Neuronal stem cell (in vitro differentiated cells): ENCODE results near the gene NTF4.
"Not testable (repeated sequence)": the region's sequence is repeated elsewhere in the genome, so short reads cannot be mapped to it uniquely, and the experiment has no call there.

ENCODE experiments used
- DNase-seq: peaks from one replicate; pipeline ENCODE4 v3.0.0-alpha.2; 2013; ENCODE audit warnings: low spot score
- H2AFZ ChIP-seq: one replicate; pipeline ENCODE4 v1.6.1; 2013; ENCODE audit warnings: mild to moderate bottlenecking, low read length, inconsistent platforms
- H2AK5ac ChIP-seq: 2 replicates; pipeline ENCODE4 v1.6.1; 2013; ENCODE audit warnings: low read depth, mild to moderate bottlenecking, inconsistent platforms, low read length, moderate library complexity, mixed read lengths
- H2BK120ac ChIP-seq: 2 replicates; pipeline ENCODE4 v1.6.1; 2013; ENCODE audit warnings: low read depth, mild to moderate bottlenecking, inconsistent platforms, low read length, moderate library complexity, mixed read lengths
- H2BK12ac ChIP-seq: one replicate; pipeline ENCODE4 v1.6.1; 2013; ENCODE audit warnings: low read length, inconsistent platforms
- H2BK15ac ChIP-seq: 2 replicates; pipeline ENCODE4 v1.6.1; 2013; ENCODE audit warnings: mild to moderate bottlenecking, low read length, inconsistent platforms, mixed read lengths
- H2BK5ac ChIP-seq: one replicate; pipeline ENCODE4 v1.6.1; 2013; ENCODE audit warnings: inconsistent platforms, mild to moderate bottlenecking, low read length, moderate library complexity
- H3K14ac ChIP-seq: one replicate; pipeline ENCODE4 v1.6.1; 2013; ENCODE audit warnings: low read length, inconsistent platforms
- H3K18ac ChIP-seq: 2 replicates; pipeline ENCODE4 v1.6.1; 2013; ENCODE audit warnings: low read length, inconsistent platforms
- H3K23ac ChIP-seq: 2 replicates; pipeline ENCODE4 v1.6.1; 2013; ENCODE audit warnings: low read depth, mild to moderate bottlenecking, mixed read lengths, low read length, inconsistent platforms; ENCODE audit not compliant: poor library complexity
- H3K27ac ChIP-seq: replicated peaks from 3 replicates; pipeline ENCODE4 v1.5.1; 2013; ENCODE audit warnings: low read length, inconsistent platforms
- H3K27me3 ChIP-seq, 3 experiments: 2 replicates each; pipeline ENCODE4 v1.6.1; 2013; ENCODE audit warnings: low read length in 3 of 3, mild to moderate bottlenecking in 2 of 3, inconsistent platforms in 1 of 3, low read depth in 1 of 3, mixed read lengths in 1 of 3, moderate library complexity in 1 of 3; ENCODE audit not compliant: control insufficient read depth in 3 of 3, insufficient read depth in 3 of 3
- H3K36me3 ChIP-seq, 2 donors: replicated peaks in 1 of 2; 2 replicates each; pipeline ENCODE4 v1.6.1; 2013; ENCODE audit warnings: low read length in 2 of 2; ENCODE audit not compliant: control insufficient read depth in 2 of 2, insufficient read depth in 2 of 2
- H3K4ac ChIP-seq: 2 replicates; pipeline ENCODE4 v1.6.1; 2013; ENCODE audit warnings: inconsistent platforms, mild to moderate bottlenecking, low read length, moderate library complexity
- H3K4me1 ChIP-seq, 2 donors: 1 replicate in 1 of 2; 2 replicates in 1 of 2; pipeline ENCODE4 v1.6.1; 2013; ENCODE audit warnings: low read length in 2 of 2, low read depth in 1 of 2; ENCODE audit not compliant: control insufficient read depth in 2 of 2, insufficient read depth in 1 of 2
- H3K4me2 ChIP-seq: one replicate; pipeline ENCODE4 v1.6.1; 2013; ENCODE audit warnings: mild to moderate bottlenecking, low read length, inconsistent platforms; ENCODE audit not compliant: insufficient read depth, poor library complexity, severe bottlenecking
- H3K4me3 ChIP-seq, 2 donors: 2 replicates each; pipeline ENCODE4 v1.5.1; 2013; ENCODE audit warnings: low read length in 2 of 2, mild to moderate bottlenecking in 2 of 2, inconsistent platforms in 1 of 2, moderate library complexity in 1 of 2
- H3K79me1 ChIP-seq: one replicate; pipeline ENCODE4 v1.6.1; 2013; ENCODE audit warnings: low read depth, mild to moderate bottlenecking, inconsistent platforms, low read length, moderate library complexity
- H3K9ac ChIP-seq: one replicate; pipeline ENCODE4 v1.6.1; 2013; ENCODE audit warnings: mild to moderate bottlenecking, low read depth, low read length, inconsistent platforms; ENCODE audit not compliant: poor library complexity
- H3K9me3 ChIP-seq, 2 donors: replicated peaks in 1 of 2; 2 replicates each; pipeline versions ENCODE3 to v1.6.1; 2013; ENCODE audit warnings: low read length in 2 of 2, mild to moderate bottlenecking in 2 of 2, inconsistent platforms in 1 of 2, low read depth in 1 of 2, mixed read lengths in 1 of 2, moderate library complexity in 1 of 2; ENCODE audit not compliant: control insufficient read depth in 2 of 2, insufficient read depth in 1 of 2
- H4K8ac ChIP-seq: one replicate; pipeline ENCODE4 v1.6.1; 2013; ENCODE audit warnings: low read depth, mild to moderate bottlenecking, inconsistent platforms, low read length, moderate library complexity
- H4K91ac ChIP-seq: one replicate; pipeline ENCODE4 v1.6.1; 2013; ENCODE audit warnings: low read length, low read depth, mild to moderate bottlenecking, inconsistent platforms; ENCODE audit not compliant: poor library complexity
- WGBS, 2 donors: extraction: QIAGEN DNeasy Blood & Tissue Kit; methylation state at CpG; one replicate each; pipeline ENCODE4 v1.1.7; 2013; ENCODE audit warnings: missing lambda C conversion rate in 2 of 2, mixed read lengths in 1 of 2; ENCODE audit not compliant: insufficient read length in 2 of 2, insufficient replicate concordance in 1 of 2; ENCODE audit errors: extremely low coverage in 2 of 2; 5-methylcytosine and 5-hydroxymethylcytosine counted together

The NTF4 gene

DNA sequence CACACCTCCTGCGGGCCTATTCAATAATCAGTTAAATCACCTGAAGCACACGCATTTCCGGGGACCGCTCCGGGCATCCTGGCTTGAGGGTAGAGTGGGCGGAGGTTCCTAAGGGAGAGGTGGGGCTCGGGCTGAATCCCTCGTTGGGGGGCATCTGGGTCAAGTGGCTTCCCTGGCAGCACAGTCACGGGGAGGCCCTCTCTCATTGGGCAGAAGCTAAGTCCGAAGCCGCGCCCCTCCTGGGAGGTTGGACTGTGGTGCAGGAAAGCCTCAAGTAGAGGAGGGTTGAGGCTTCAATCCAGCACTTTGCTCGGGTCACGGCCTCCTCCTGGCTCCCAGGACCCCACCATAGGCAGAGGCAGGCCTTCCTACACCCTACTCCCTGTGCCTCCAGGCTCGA lies 21.1 kb downstream of the NTF4 start, which contains the start of gene CGB5:
Gene CGB5, plus strand, starts transcription at position 301 of the 400 bp plus-strand sequence. CDS start 362 bp downstream, outside the sequence.
- not testable (repeated sequence) for H2BK120ac ChIP-seq, H3K27ac ChIP-seq, H3K9me3 ChIP-seq, H3K27me3 ChIP-seq, H3K4me2 ChIP-seq, H3K79me1 ChIP-seq, H3K4ac ChIP-seq, H3K14ac ChIP-seq, H4K91ac ChIP-seq, H2AFZ ChIP-seq, H3K4me1 ChIP-seq, H3K23ac ChIP-seq, H2AK5ac ChIP-seq, H3K9ac ChIP-seq, H3K36me3 ChIP-seq, H3K18ac ChIP-seq, H2BK12ac ChIP-seq, H4K8ac ChIP-seq, DNase-seq, H3K4me3 ChIP-seq, H2BK15ac ChIP-seq, H2BK5ac ChIP-seq
- WGBS, 2 donors = no CpG with 5 or more reads among the region's 15 CpGs

DNA sequence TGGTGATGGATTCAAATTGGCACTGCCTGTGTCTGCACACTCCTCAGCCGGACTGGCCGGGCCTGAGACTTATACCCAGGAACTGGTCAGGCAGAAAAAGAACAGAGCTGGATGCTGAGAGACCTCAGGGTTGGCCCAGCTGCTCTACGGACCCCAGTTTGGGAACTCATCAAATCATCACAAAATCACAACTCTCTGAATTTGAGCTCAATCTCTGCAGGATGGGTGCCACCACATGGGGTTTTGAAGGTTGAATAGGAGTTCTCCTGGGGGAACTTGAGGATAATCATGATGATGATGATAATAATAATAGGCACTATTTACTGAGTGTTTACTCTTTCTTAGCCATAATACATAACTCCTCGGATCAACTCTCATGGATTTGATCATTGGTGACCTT lies 22.0 kb downstream of the NTF4 start:
- not testable (repeated sequence) for H3K79me1 ChIP-seq, H3K36me3 ChIP-seq, H3K27ac ChIP-seq, H3K18ac ChIP-seq, H3K27me3 ChIP-seq, DNase-seq, H2BK5ac ChIP-seq, H2AFZ ChIP-seq, H3K9me3 ChIP-seq, H2BK15ac ChIP-seq, H3K23ac ChIP-seq, H3K14ac ChIP-seq, H2BK12ac ChIP-seq, H2BK120ac ChIP-seq, H3K4me1 ChIP-seq, H3K4me2 ChIP-seq, H4K8ac ChIP-seq, H3K4ac ChIP-seq, H2AK5ac ChIP-seq, H3K9ac ChIP-seq, H3K4me3 ChIP-seq, H4K91ac ChIP-seq
- WGBS, 2 donors = no CpG with 5 or more reads among the region's 4 CpGs

DNA sequence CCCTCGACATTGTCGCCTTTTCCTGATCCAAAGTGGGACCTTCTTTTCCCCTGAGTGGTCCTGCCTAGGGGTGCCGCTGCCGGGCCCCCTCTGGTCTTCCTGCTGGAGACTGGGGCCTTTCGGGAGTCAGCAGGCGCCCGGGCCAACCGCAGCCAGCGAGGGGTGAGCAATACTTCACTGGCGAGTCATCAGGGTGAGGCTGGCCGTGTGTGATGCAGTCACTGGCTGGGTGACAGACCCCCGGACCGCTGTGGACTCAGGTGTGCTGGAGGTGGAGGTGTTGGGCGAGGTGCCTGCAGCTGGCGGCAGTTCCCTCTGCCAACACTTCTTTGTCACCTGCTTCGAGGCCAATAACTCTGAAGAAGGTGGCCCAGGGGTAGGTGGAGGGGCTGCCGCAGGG lies 22.4 kb downstream of the NTF4 start:
- H3K4me2 ChIP-seq = no peak overlapping the region
- no CpG with 5 or more reads among the region's 17 CpGs for WGBS, 2 donors
- no peaks in the 10 kb centered on the region for H3K27me3 ChIP-seq
- H2BK5ac ChIP-seq = no peak overlapping the region
- H3K4me1 ChIP-seq = no peaks in the 10 kb centered on the region
- no peak overlapping the region for H2BK120ac ChIP-seq
- no peaks in the 10 kb centered on the region for H3K36me3 ChIP-seq
- H3K9me3 ChIP-seq = no peaks in the 10 kb centered on the region
- H3K9ac ChIP-seq = no peak overlapping the region
- no peak overlapping the region for H2AFZ ChIP-seq
- no peak overlapping the region for H2BK15ac ChIP-seq
- no peak overlapping the region for H2BK12ac ChIP-seq
- no peak for DNase-seq
- H3K4ac ChIP-seq = no peak overlapping the region
- no peak overlapping the region for H4K91ac ChIP-seq
- no peak overlapping the region for H2AK5ac ChIP-seq
- H3K14ac ChIP-seq = no peak overlapping the region
- H3K79me1 ChIP-seq = no peaks in the 10 kb centered on the region
- H3K27ac ChIP-seq = no peak overlapping the region
- no peak overlapping the region for H3K18ac ChIP-seq
- H3K4me3 ChIP-seq = no peak overlapping the region
- no peak overlapping the region for H3K23ac ChIP-seq
- H4K8ac ChIP-seq = no peak overlapping the region

DNA sequence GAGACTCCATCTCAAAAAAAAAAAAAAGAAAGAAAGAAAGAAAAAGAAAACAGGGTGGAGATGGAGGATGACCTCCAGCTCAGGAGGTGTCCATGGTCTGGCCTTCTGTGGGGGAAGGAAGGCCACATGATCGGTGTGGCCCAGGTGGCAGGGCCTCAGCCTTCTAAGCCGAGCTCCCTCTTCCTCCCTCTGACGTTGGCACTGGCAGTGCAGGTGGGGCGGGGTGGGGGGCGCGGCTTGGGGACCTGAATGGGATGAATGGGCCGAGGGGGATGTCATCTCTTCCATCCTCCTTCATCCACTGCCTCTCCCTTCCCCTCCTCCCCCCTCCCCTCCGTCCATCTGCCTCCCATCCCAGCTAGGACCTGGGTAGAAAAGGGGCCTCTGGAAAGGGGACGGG lies 24.9 kb downstream of the NTF4 start:
- H3K79me1 ChIP-seq, H3K27ac ChIP-seq, H2AFZ ChIP-seq, H2AK5ac ChIP-seq, H3K4me3 ChIP-seq, H4K8ac ChIP-seq, H3K4me2 ChIP-seq, H2BK15ac ChIP-seq, H3K36me3 ChIP-seq, H3K23ac ChIP-seq, H2BK5ac ChIP-seq, H3K27me3 ChIP-seq, H2BK120ac ChIP-seq, H3K9ac ChIP-seq, H4K91ac ChIP-seq, H3K4me1 ChIP-seq, H3K4ac ChIP-seq, H3K14ac ChIP-seq, H3K18ac ChIP-seq, DNase-seq, H2BK12ac ChIP-seq, H3K9me3 ChIP-seq: not testable (repeated sequence)
- WGBS, 2 donors = no CpG with 5 or more reads among the region's 9 CpGs
